ENCODE measurements around the gene RNF115.

The RNF115 gene

GRCh38 chr1:145786271-145786670 lies 37.6 kb downstream of the RNF115 start:
- no peak overlapping the region for H3K9ac ChIP-seq (ENCODE audit: low read depth, low read length)
- no peak overlapping the region for H3K4me2 ChIP-seq (ENCODE audit: insufficient read depth, low read length)
- H3K27ac ChIP-seq (ENCODE audit: low read length) = no peak overlapping the region
- 0 out of 2 replicates have a peak, but pooled peaks cover 5% of the 10 kb centered on the region for H3K4me1 ChIP-seq (ENCODE audit: insufficient read depth, low read length)
- ATAC-seq (ENCODE audit: insufficient read depth, low read depth) (peak; percentile 80), DNase-seq (no peak)
- H3K36me3 ChIP-seq (ENCODE audit: insufficient read depth, low read length) = peaks cover 18% of the 10 kb centered on the region
- TF ChIP-seq CTCF (IDR thresholded peaks at IDR 0.05; ENCODE audit: borderline replicate concordance, extremely low read depth, low read length, poor library complexity, severe bottlenecking) = no peak
- TF ChIP-seq EZH2 (IDR thresholded peaks at IDR 0.05; ENCODE audit: borderline replicate concordance, low read depth, low read length, severe bottlenecking) = no peak
- H3K79me2 ChIP-seq (ENCODE audit: insufficient read depth, low read length) = no peaks in the 10 kb centered on the region
- H3K27me3 ChIP-seq (ENCODE audit: insufficient read depth, low read length, poor library complexity) = no peaks in the 10 kb centered on the region
- no peaks in the 10 kb centered on the region for H4K20me1 ChIP-seq (ENCODE audit: insufficient read depth, low read length)
- no peaks in the 10 kb centered on the region for H3K9me3 ChIP-seq (ENCODE audit: insufficient read depth, low read length, severe bottlenecking)
- H3K4me3 ChIP-seq (ENCODE audit: low read depth in 1 of 2, low read length in 2 of 2) = no peak overlapping the region
- no peak overlapping the region for H2AFZ ChIP-seq (ENCODE audit: low read depth, low read length)

GRCh38 chr1:145785547-145785946 lies 38.3 kb downstream of the RNF115 start:
- peaks cover 22% of the 10 kb centered on the region for H3K36me3 ChIP-seq (ENCODE audit: insufficient read depth, low read length)
- H3K4me1 ChIP-seq (ENCODE audit: insufficient read depth, low read length) = 0 out of 2 replicates have a peak, but pooled peaks cover 5% of the 10 kb centered on the region
- ATAC-seq (ENCODE audit: insufficient read depth, low read depth) (no peak), DNase-seq (no peak)
- no peak overlapping the region for H3K4me2 ChIP-seq (ENCODE audit: insufficient read depth, low read length)
- H2AFZ ChIP-seq (ENCODE audit: low read depth, low read length) = no peak overlapping the region
- H3K27ac ChIP-seq (ENCODE audit: low read length) = no peak overlapping the region
- H3K9me3 ChIP-seq (ENCODE audit: insufficient read depth, low read length, severe bottlenecking) = no peaks in the 10 kb centered on the region
- no peaks in the 10 kb centered on the region for H4K20me1 ChIP-seq (ENCODE audit: insufficient read depth, low read length)
- TF ChIP-seq CTCF (IDR thresholded peaks at IDR 0.05; ENCODE audit: borderline replicate concordance, extremely low read depth, low read length, poor library complexity, severe bottlenecking) = no peak
- no peak for TF ChIP-seq EZH2 (IDR thresholded peaks at IDR 0.05; ENCODE audit: borderline replicate concordance, low read depth, low read length, severe bottlenecking)
- H3K27me3 ChIP-seq (ENCODE audit: insufficient read depth, low read length, poor library complexity) = no peaks in the 10 kb centered on the region
- no peaks in the 10 kb centered on the region for H3K79me2 ChIP-seq (ENCODE audit: insufficient read depth, low read length)
- H3K9ac ChIP-seq (ENCODE audit: low read depth, low read length) = no peak overlapping the region
- no peak overlapping the region for H3K4me3 ChIP-seq (ENCODE audit: low read depth in 1 of 2, low read length in 2 of 2)

- DNase-seq (no peak), ATAC-seq (ENCODE audit: insufficient read depth, low read depth) (no peak)
- Histone ChIP-seq H3K4me3 (ENCODE audit: low read depth in 1 of 2, low read length in 2 of 2) (no peak overlapping the region), H3K27ac (ENCODE audit: low read length) (no peak overlapping the region), H3K9ac (ENCODE audit: low read depth, low read length) (no peak overlapping the region), H3K79me2 (ENCODE audit: insufficient read depth, low read length) (no peaks in the 10 kb centered on the region), H3K36me3 (ENCODE audit: insufficient read depth, low read length) (peaks cover 23% of the 10 kb centered on the region), H3K27me3 (ENCODE audit: insufficient read depth, low read length, poor library complexity) (no peaks in the 10 kb centered on the region), H4K20me1 (ENCODE audit: insufficient read depth, low read length) (no peaks in the 10 kb centered on the region), H3K4me2 (ENCODE audit: insufficient read depth, low read length) (no peak overlapping the region), H2AFZ (ENCODE audit: low read depth, low read length) (no peak overlapping the region), H3K4me1 (ENCODE audit: insufficient read depth, low read length) (0 out of 2 replicates have a peak, but pooled peaks cover 5% of the 10 kb centered on the region), H3K9me3 (ENCODE audit: insufficient read depth, low read length, severe bottlenecking) (no peaks in the 10 kb centered on the region)
- TF ChIP-seq EZH2 (IDR thresholded peaks at IDR 0.05; ENCODE audit: borderline replicate concordance, low read depth, low read length, severe bottlenecking) (no peak), CTCF (IDR thresholded peaks at IDR 0.05; ENCODE audit: borderline replicate concordance, extremely low read depth, low read length, poor library complexity, severe bottlenecking) (no peak)
These were observed 39.5 kb downstream of the RNF115 start for GRCh38 chr1:145784409-145784808.

Data from DND-41 (cell line).